ENCODE data around the gene IFNA16. TPM values are rescaled to one million over a fixed set of nuclear protein-coding genes. Genes with fewer than 3 reads are reported as not detected.
"Not testable (repeated sequence)": the region's sequence is repeated elsewhere in the genome, so short reads cannot be mapped to it uniquely, and the experiment has no call there.

IFNA16 gene
- total RNA-seq: not detected
- total RNA-seq (2013): not detected

DNA sequence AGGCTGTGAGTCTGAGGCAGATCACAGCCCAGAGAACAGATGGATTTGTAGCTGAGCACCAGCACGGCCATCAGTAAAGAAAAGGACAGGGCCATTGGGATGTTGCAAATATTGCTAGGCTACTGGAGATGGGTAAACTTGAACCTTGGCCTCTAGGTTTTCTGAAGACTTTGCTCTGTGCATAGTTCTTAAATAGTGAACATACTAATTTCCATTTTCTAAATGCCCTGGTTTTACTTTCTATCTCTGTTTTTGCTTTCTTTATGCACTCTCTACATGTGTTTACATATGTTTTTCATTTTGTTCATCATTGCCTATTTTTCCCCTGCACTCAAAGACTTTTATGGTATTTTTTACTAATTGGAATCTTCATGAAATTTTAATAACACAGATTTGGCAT, at the start of gene IFNA16:
TSS of gene IFNA16 (minus strand) at position 101 of the 400 bp plus-strand sequence. CDS start at position 95, 6 bp downstream.
- H3K36me3 Mint-ChIP-seq; H3K27ac ChIP-seq (ENCODE audit: low read length); intact Hi-C loops (cut with micrococcal nuclease); H3K4me3 Mint-ChIP-seq; H3K4me3 ChIP-seq (ENCODE audit: low read length); H3K36me3 ChIP-seq (ENCODE audit: control insufficient read depth, insufficient read depth, low read length); H3K4me1 ChIP-seq (ENCODE audit: control insufficient read depth, insufficient read depth, low read length); H3K9me3 ChIP-seq (ENCODE audit: control insufficient read depth, insufficient read depth, low read length); H3K27me3 ChIP-seq (ENCODE audit: control insufficient read depth, insufficient read depth, low read length); H3K9me3 Mint-ChIP-seq; DNase-seq; H3K4me1 Mint-ChIP-seq; ATAC-seq; H3K27ac Mint-ChIP-seq: not testable (repeated sequence)
- 100% methylated on average over 1 of the region's 1 CpG for WGBS (ENCODE audit: insufficient coverage)
- peaks cover 22 to 42% of the 10 kb centered on the region in 2 donors for H3K27me3 Mint-ChIP-seq (ENCODE audit: low read depth in 2 of 2)

DNA sequence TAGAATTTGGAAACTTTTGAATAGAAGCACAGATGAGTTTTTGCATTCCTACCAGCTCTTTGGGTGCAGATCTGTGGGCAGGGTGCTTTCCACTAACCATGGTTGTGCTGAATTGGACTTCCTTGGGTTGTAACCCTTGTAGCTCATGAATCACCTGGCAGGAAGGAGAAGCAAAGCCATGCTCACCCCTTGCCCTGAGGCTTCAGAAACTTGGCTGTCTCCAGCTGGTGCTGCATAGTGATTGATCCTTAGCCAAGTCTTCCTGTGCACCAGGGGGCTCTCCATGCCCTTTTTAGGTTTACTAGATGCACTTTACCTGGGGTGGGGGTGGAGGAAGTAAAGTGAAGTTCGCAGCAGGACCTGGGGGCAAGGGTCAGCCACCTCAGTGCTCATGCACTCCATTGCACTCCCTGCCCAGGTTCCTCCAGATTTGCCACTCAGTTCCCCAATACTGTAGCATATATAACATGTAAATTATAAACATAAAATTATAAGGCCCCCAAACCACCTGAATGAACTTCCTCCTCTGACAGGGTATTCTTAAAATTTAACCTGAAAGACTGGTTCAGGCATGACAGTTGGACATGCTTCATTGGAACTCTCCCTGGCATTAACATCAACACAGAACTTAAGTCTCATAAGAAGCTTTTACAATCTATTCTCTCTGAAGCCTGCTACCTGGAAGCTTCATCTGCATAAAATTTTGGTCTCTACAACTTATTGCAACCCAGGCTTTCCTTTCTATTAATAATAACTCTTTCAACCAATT, 48.5 kb upstream of the IFNA16 start:
- DNase-seq: no peak
- TF ChIP-seq, protein P1, sequence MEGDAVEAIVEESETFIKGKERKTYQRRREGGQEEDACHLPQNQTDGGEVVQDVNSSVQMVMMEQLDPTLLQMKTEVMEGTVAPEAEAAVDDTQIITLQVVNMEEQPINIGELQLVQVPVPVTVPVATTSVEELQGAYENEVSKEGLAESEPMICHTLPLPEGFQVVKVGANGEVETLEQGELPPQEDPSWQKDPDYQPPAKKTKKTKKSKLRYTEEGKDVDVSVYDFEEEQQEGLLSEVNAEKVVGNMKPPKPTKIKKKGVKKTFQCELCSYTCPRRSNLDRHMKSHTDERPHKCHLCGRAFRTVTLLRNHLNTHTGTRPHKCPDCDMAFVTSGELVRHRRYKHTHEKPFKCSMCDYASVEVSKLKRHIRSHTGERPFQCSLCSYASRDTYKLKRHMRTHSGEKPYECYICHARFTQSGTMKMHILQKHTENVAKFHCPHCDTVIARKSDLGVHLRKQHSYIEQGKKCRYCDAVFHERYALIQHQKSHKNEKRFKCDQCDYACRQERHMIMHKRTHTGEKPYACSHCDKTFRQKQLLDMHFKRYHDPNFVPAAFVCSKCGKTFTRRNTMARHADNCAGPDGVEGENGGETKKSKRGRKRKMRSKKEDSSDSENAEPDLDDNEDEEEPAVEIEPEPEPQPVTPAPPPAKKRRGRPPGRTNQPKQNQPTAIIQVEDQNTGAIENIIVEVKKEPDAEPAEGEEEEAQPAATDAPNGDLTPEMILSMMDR (IDR thresholded peaks at IDR 0.05): no peak
- ATAC-seq: no peak
- Mint-ChIP-seq H3K4me1 (no peaks in the 10 kb centered on the region), H3K27ac (no peak overlapping the region), H3K9me3 (no peaks in the 10 kb centered on the region), H3K4me3 (no peak overlapping the region), H3K27me3 (ENCODE audit: low read depth in 2 of 2) (peaks cover 16 to 24% of the 10 kb centered on the region in 2 donors), H3K36me3 (no peaks in the 10 kb centered on the region)
- no peaks in the 10 kb centered on the region for H3K36me3 ChIP-seq (ENCODE audit: control insufficient read depth, insufficient read depth, low read length)
- intact Hi-C loops (cut with micrococcal nuclease): no loop called here
- H3K4me3 ChIP-seq (ENCODE audit: low read length): no peak overlapping the region
- no peaks in the 10 kb centered on the region for H3K9me3 ChIP-seq (ENCODE audit: control insufficient read depth, insufficient read depth, low read length)
- H3K27ac ChIP-seq (ENCODE audit: low read length): no peak overlapping the region
- no peaks in the 10 kb centered on the region for H3K27me3 ChIP-seq (ENCODE audit: control insufficient read depth, insufficient read depth, low read length)
- no peaks in the 10 kb centered on the region for H3K4me1 ChIP-seq (ENCODE audit: control insufficient read depth, insufficient read depth, low read length)
- 80% methylated on average over 1 of the region's 1 CpG for WGBS (ENCODE audit: insufficient coverage)

DNA sequence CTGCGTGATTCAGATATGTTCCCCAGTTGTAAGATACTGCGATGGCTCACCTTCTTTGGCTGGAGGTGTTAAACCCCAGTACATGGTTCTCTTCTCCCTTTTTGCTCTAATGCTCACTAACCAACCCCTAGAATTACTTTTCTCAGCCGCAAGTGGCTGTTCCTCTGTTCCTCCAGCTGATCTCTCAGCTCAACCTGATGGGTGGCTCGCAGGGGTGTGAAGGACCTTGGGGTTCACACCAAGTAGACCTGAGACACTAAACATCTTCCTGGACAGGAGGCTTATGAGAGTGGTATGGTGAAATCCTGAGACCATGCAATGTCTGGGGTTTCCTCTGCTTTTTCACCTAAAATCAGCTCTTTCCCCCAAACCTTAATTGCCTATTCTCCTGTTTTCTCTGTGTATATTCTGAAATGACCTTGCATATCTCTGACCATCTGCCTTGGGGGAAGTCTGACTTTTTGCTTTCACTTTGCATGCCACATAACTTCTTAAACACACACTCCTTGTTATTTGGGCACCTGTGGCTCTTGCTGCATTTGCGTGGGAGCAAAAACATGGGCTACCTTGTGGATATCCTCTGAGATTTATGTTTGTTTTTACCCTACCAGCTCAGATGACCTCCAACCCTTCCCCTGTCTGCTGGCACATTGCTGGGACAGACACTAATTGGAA, 38.6 kb upstream of the IFNA16 start:
- Mint-ChIP-seq H3K9me3 (no peaks in the 10 kb centered on the region), H3K4me3 (peak overlapping the region; percentile 81), H3K27me3 (ENCODE audit: low read depth in 2 of 2) (peaks cover 6 to 12% of the 10 kb centered on the region in 2 donors)

More for the DNA sequence above, 38.6 kb upstream of the IFNA16 start:
- Mint-ChIP-seq H3K36me3 (no peaks in the 10 kb centered on the region), H3K27ac (peak overlapping the region; percentile 37 to 72), H3K4me1 (peaks cover 24% of the 10 kb centered on the region in 2 donors)
- H3K9me3 ChIP-seq (ENCODE audit: control insufficient read depth, insufficient read depth, low read length): no peaks in the 10 kb centered on the region
- ATAC-seq (peak; percentile 67 to 83 (median 69)), DNase-seq (no peak)
- H3K4me3 ChIP-seq (ENCODE audit: low read length): no peak overlapping the region
- TF ChIP-seq, protein P1 (IDR thresholded peaks at IDR 0.05): no peak
- H3K4me1 ChIP-seq (ENCODE audit: control insufficient read depth, insufficient read depth, low read length): peaks cover 15% of the 10 kb centered on the region
- no peak overlapping the region for H3K27ac ChIP-seq (ENCODE audit: low read length)
- H3K27me3 ChIP-seq (ENCODE audit: control insufficient read depth, insufficient read depth, low read length): no peaks in the 10 kb centered on the region
- intact Hi-C loops (cut with micrococcal nuclease): no loop called here
- 38% methylated on average over 5 of the region's 5 CpGs for WGBS (ENCODE audit: insufficient coverage)
- H3K36me3 ChIP-seq (ENCODE audit: control insufficient read depth, insufficient read depth, low read length): no peaks in the 10 kb centered on the region

All from natural killer cell (primary cell).